ENCODE measurements around the gene BRIP1.
"Not testable (repeated sequence)": the region's sequence is repeated elsewhere in the genome, so short reads cannot be mapped to it uniquely, and the experiment has no call there.

The BRIP1 gene

DNA sequence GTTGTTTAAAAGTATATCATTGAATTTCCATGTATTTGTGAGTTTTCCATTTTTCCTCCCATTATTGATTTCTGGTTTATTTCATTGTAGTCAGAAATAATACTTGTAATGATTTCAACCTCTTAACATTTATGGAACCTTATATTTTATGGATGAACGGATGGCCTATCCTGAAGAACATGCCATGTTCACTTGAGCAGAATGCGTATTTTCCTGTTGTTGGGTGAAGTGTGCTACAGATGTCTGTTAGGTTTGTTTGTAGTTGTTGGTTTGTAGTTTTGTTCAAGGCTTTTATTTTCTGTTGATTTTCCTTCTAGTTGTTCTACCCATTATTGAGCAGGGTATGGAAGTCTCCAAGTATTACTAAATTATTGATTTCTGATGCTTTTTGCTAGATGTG lies 165.1 kb downstream of the BRIP1 start:
- no peak for DNase-seq (ENCODE audit: low spot score)

DNA sequence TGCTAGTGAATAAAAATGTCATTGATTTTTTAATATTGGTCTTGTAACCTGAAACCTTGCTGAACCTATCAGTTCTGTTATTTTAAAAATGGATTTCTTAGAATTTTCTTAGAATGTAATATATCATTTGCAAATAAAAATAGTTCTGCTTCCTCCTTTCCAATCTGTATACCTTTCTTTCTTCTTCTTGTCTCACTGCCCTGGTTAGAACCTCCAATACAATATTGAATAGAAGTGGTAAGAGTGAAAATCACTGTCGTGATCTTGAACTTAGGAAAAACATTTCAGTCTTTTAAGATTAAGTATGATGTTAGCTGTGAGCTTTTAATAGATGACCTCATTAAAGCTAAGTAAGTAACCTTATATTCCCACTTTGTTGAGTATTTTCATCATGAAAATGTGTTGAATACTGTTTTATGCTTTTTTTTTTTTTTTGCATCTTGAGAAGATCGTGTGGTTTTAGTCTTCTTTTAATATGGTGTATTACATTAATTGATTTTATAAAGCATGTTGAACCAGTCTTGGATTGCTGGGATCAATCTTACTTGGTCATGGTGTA lies 167.5 kb downstream of the BRIP1 start:
- DNase-seq (ENCODE audit: low spot score): no peak

DNA sequence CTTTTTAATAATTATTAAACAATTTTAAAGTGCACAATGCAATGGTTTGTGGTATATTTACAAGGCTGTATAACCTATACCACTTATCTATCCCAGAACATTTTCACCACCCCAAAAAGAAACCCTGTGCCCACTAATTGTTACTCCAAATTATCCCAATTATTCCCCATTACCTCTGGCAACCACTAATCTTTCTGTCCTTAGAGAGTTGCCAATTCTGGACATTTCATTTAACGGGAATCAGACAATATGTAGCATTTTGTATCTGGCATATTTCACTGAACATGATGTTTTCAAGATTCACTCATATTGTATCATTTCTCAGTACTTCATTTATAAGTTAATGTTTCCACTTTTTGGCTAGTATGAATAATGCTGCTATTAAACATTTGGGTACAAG lies 169.2 kb downstream of the BRIP1 start:
- no peak for DNase-seq (ENCODE audit: low spot score)

DNA sequence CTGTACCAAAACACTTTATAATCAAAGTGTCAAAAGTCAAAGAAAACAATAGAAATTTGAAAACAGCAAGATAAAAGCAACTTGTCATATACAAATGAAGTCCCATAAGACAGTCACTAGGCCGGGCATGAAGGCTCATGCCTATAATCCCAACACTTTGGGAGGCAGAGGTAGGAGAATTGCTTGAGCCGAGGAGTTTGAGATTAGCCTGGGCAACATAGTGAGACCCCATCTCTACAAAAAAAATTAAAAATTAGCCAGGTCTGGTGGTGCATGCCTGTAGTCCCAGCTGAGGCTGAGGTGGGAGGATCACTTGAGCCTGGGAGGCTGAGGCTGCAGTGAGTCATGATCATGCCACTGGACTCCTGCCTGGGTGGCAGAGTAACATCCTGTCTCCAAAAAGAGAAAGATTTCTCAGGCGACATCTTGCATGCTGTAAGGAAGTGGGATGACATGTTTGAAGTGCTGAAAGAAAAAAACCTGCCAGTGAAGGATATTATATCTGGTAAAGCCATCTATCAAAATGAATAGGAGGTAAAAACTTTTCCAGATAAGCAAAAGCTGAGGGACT lies 173.6 kb downstream of the BRIP1 start:
- DNase-seq (ENCODE audit: low spot score): no peak

DNA sequence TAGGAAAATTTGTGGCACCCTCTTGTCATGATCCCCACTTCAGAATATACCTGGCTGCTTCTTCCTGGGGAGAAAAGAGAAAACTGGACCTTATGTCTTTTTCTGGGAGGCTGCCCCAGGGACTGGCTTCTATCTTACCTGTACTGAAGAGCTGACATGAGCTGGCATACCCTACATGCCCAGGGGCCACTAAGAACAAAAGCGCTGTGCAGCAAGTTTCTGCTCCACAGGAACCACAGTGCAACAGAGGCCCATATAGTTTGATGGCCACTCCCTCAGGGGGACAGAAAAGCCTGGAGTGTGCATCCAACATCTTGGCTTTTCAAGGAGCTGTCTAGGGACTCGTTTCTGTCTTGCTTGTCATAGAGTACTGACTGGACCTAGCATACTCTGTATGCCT lies 175.6 kb downstream of the BRIP1 start:
- no peak for DNase-seq (ENCODE audit: low spot score)

DNA sequence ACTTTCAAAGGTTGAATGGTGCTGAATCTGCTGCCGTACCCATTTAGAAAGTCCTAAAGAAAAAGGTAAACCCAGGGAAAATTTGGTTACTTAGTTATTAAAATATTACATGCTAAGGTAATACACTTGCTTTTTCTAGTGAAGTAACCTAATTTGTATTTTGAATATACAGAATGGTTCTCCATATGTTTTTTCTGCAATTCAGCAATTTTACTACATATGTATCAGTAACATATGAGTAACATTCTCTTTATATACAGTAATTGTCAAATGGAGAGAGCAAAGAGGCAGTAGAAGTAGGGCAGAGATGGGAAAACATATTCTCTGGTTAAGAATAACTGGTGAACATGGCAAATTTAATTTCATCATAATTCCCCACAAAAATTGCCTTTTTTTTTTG lies 177.2 kb downstream of the BRIP1 start:
- no peak for DNase-seq (ENCODE audit: low spot score)

DNA sequence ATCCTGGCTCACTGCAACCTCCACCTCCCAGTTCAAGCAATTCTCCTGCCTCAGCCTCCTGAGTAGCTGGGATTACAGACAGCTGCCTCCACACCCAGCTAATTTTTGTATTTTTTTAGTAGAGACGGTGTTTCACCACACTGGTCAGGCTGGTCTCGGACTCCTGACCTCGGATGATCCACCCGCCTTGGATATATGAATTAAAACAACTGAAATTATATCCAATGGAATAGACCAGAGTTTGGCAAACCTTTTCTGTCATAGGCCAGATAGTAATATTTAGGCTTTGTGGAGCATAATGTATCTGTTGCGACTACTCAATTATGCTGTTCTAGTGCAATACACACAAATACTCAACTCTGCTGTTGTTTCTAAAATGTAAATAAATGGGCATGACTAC lies 178.5 kb downstream of the BRIP1 start:
- DNase-seq (ENCODE audit: low spot score): no peak

DNA sequence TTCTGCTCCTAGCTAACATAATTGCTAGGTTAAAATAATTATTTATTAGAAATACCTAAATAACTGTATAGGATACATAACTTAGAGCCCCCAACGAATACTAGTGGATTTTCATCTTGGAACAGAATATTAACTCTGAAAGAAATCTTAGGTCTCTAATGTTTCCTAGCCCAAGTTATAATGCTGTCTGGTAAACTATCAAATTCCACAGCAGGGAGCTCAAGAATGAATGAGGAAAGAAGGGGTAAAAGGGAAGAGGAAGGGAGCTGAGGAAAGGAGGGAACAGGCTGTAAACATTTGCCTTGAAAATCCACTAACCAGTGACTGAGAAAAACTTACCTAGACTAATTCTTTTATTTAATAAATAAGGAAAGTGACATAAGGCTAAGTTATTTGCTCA lies 179.2 kb downstream of the BRIP1 start:
- no peak for DNase-seq (ENCODE audit: low spot score)

DNA sequence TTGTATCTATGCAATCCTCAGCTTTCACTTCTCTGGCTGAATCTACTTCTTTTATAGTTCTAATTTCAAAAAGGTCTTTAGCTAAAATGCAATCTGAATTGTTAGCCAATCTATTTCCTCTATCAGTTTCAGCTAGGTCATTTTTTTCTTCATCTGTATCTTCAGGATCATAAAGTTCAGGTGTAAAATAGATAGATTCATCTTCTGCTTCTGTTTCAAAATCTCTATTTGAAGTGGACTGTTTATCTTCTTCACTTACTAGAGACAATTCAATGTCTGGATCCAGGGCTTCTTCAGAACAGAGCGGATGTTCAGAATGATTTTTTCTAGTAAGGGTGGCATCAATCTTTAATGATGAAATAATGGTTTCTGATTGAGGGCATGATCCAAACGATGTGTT lies 179.9 kb downstream of the BRIP1 start:
- no peak for DNase-seq (ENCODE audit: low spot score)

DNA sequence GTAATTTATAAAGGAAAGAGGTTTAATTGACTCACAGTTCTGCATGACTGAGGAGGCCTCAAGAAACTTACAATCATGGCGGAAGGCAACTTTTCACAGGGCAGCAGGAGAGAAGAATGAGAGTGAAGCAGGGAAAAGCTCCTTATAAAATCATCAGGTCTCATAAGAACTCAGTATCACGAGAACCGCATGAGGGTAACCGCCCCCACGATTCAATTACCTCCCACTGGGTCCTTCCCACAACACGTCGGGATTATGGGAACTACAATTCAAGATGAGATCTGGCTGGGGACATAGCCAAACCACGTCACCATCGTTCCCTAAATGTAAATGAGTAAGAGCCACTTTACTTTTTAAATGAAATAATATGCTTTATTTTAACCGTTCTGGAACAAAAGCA lies 182.4 kb downstream of the BRIP1 start:
- DNase-seq (ENCODE audit: low spot score): peak; percentile 11

DNA sequence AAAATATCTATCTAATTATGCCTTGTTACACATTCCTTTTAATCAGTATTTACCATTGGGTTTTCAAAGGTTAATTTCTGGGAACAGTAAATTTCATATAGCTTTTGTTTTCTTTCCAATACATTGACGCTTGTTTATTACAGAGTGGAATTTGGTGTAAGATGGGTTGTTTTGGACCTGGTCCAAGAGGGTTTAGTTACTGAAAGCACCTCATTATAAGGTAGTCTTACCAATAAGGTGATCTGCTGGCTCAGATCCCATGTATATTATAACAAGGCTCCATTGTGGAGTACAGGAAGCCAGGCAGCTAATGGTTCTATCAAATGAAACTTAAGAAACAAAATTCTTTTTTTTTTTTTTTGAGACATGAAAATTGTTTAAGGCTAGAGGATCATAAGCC lies 185.0 kb downstream of the BRIP1 start:
- no peak for DNase-seq (ENCODE audit: low spot score)

DNA sequence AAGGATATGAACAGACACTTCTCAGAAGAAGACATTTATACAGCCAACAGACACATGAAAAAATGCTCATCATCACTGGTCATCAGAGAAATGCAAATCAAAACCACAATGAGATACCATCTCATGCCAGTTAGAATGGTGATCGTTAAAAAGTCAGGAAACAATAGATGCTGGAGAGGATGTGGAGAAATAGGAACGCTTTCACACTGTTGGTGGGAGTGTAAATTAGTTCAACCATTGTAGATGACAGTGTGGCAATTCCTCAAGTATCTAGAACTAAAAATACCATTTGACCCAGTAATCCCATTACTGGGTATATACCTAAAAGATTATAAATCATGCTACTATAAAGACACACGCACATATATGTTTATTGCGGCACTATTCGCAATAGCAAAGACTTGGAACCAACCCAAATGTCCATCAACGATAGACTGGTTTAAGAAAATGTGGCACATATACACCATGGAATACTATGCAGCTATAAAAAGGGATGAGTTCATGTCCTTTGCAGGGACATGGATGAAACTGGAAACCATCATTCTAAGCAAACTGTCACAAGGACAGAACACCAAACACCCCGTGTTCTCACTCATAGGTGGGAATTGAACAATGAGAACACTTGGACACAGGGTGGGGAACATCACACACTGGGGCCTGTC lies 186.0 kb downstream of the BRIP1 start:
- not testable (repeated sequence) for DNase-seq (ENCODE audit: low spot score)

DNA sequence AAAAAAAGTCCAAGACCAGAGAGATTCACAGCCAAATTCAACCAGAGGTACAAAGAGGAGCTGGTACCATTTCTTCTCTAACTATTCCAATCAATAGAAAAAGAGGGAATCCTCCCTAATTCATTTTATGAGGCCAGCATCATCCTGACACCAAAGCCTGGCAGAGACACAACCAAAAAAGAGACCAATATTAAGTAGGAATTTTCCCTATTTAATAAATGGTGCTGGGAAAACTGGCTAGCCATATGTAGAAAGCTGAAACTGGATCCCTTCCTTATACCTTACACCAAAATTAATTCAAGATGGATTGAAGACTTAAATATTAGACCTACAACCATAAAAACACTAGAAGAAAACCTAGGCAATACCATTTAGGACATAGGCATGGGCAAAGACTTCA lies 186.8 kb downstream of the BRIP1 start:
- not testable (repeated sequence) for DNase-seq (ENCODE audit: low spot score)

DNA sequence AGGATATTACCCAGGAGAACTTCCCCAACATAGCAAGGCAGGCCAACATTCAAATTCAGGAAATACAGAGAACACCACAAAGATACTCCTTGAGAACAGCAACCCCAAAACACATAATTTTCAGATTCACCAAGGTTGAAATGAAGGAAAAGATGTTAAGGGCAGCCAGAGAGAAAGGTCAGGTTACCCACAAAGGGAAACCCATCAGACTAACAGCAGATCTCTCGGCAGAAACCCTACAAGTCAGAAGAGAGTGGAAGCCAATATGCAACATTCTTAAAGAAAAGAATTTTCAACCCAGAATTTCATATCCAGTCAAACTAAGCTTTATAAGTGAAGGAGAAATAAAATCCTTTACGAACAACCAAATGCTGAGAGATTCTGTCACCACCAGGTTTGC lies 188.7 kb downstream of the BRIP1 start:
- not testable (repeated sequence) for DNase-seq (ENCODE audit: low spot score)

DNA sequence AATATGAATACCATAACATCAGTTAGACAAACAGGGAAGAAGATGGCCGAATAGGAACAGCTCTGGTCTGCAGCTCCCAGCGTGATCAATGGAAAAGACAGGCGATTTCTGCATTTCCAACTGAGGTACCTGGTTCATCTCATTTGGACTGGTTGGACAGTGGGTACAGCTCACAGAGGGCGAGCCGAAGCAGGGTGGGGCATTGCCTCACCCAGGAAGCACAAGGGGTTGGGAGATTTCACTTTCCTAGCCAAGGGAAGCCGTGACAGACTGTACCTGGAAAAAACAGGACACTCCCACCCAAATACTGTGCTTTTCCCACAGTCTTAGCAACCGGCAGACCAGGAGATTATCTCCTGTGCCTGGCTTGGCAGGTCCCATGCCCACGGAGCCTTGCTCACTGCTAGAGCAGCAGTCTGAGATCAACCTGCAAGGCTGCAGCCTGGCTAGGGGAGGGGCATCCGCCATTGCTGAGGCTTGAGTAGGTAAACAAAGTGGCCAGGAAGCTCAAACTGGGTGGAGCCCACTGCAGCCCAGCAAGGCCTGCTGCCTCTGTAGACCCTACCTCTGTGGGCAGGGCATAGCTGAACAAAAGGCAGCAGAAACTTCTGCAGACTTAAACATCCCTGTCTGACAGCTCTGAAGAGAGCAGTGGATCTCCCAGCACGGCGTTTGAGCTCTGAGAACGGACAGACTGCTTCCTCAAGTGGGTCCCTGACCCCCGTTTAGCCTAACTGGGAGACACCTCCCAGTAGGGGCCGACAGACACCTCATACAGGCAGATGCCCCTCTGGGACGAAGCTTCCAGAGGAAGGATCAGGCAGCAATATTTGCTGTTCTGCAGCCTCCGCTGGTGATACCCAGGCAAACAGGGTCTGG lies 190.1 kb downstream of the BRIP1 start:
- DNase-seq (ENCODE audit: low spot score): not testable (repeated sequence)

DNA sequence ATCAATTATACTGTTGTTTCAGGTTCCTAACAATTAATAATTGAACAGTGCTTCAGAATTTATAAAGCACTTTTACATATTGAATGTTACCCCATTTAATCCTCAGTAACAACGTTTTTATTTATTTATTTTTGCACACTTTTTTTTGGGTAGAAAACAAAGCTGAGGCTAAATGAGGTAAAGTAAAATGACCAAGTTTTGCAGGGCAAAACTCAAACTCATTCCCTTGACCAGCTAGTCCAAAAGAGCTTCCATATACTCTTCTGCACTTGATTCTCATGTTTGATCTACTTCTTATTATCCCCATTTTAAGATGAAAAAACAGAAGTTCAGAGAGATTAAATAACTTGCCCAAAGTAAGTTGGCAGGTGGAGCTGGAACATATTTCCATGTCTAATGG lies 191.2 kb downstream of the BRIP1 start:
- no peak for DNase-seq (ENCODE audit: low spot score)

DNA sequence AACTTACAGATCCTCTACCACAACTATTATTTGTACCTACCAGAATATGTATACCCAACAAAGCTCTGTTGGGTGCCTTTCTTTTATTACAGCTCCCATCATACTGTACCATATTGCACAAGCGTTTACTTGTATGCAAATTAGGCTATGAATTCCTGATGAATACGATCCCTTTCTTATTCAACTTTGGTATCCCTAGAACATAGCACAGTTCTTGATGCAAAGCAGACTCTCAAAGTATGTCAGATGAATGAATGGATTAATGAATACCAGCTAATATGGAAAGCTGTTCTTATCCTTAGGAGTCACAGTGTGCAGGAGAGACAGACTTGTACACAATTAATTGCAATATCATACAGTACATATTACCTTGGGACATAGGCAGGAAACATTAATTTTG lies 192.6 kb downstream of the BRIP1 start:
- DNase-seq (ENCODE audit: low spot score): no peak

DNA sequence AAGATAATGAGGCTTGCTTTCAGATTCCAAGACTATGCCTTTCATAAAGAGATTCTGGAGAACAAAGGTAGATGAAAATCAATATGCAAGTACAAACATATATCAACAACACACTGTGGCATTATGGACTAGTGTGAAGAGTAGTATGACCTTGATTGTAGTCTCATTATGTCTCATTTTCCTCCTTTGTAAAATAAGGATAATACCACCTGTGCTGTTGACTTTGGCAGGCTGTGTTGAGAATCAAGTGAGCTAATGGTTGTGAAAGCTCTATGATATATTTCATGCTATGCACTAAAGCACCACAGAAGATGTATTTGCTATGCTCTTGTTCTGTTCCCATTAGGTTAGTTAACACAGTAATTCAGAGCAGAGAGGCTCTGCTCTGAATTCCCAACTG lies 193.8 kb downstream of the BRIP1 start:
- no peak for DNase-seq (ENCODE audit: low spot score)

DNA sequence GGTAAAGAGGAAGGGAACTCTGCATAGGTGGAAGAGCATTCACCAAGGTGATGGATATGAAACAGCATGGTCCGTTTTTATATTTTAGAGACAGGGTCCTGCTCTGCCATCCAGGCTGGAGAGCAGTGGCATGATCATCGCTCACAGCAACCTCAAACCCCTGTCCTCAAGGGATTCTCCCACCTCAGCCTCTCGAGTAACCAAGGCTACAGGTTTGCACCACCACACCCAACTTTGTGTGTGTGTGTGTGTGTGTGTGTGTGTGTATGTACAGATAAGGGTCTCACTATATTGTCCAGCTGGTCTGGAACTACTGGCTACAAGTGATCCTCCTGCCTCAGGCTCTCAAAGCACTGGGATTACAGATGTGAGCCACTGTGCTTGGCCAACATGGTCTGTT lies 194.8 kb downstream of the BRIP1 start:
- no peak for DNase-seq (ENCODE audit: low spot score)

DNA sequence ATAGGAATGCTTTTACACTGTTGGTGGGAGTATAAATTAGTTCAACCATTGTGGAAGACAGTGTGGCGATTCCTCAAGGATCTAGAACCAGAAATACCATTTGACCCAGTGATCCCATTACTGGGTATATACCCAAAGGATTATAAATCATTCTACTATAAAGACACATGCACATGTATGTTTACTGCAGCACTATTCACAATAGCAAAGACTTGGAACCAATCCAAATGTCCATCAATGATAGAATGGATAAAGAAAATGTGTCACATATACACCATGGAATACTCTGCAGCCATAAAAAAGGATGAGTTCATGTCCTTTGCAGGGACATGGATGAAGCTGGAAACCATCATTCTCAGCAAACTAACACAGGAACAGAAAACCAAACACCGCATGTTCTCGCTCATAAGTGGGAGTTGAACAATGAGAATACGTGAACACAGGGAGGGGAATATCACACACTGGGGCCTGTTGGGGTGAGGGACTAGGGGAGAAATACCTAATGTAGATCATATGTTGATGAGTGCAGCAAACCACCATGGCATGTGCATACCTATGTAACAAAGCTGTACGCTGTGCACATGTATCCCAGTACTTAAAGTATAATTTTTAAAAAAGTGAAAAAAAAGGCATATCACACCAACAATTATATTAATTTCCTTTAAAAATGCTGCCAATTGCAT lies 196.8 kb downstream of the BRIP1 start:
- DNase-seq (ENCODE audit: low spot score): not testable (repeated sequence)

DNA sequence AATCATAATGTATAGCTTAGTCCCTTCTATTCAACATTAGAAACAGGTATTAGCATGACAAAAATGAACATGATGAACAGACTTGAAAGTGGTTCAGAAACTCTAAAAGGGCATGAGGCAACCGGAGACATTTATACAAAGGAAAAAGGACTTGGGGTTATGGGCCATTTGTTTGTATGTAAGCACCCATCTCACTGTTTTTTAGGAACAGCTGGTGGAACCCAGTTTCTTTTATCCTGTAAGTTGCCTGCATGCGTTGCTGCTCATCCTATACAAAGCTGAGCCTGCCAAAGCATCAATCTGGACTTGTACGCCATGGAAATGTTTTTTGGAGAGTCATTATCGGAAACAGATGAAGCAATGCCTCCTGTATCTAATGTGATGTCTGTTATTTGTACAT lies 200.0 kb downstream of the BRIP1 start:
- DNase-seq (ENCODE audit: low spot score): no peak

DNA sequence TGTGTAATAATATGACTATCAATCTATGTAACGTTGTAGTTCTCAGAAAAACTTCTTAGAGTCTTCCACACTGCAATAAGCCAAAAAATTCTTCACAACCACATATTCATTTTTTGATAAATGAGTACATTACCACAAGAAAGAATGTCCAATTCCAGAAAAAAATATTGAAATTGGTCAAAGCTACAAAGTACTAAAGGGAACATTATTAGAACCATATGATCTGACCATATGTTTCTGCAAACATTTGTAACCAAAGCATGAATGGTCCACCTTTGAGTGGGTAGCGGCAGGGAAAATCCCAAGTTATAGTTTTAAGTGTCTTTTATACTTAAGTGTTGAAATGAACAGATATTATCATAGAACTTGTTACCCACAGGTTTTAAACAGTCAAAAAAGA lies 200.6 kb downstream of the BRIP1 start:
- DNase-seq (ENCODE audit: low spot score): no peak

All from putamen (tissue), 1 donor.